CD8-positive, alpha-beta memory T cell (primary cell): Measurements from ENCODE around the gene TMEM247. TPM values are rescaled to one million over a fixed set of nuclear protein-coding genes. Genes with fewer than 3 reads are reported as not detected.
A peak's percentile ranks its signal among the peaks of the same experiment; 100 is the strongest.
"Not testable (repeated sequence)": the region's sequence is repeated elsewhere in the genome, so short reads cannot be mapped to it uniquely, and the experiment has no call there.

Source experiments
- CTCF ChIA-PET: fragments of 350-600 bp; sonication (Branson Sonifier 250); formaldehyde crosslinking; loops from one replicate; lab custom pipeline; 2021; ENCODE audit warnings: antibody characterized with exemption; lab: Charles Lee
- POLR2A ChIA-PET: fragments of 350-600 bp; sonication (Branson Sonifier 250); formaldehyde crosslinking; loops from one replicate; lab custom pipeline; 2021; ENCODE audit warnings: antibody characterized with exemption; lab: Charles Lee
- DNase-seq, 5 donors: peaks; one replicate each; pipeline versions ENCODE4 v3.0.0 to v3.0.0-alpha.2; 2020 to 2022; ENCODE audit warnings: mixed read lengths in 1 of 5
- H3K27ac ChIP-seq: one replicate; pipeline ENCODE4 v1.7.0; 2013; ENCODE audit warnings: low read depth, mild to moderate bottlenecking, low read length, moderate library complexity
- H3K27me3 ChIP-seq: 2 replicates; pipeline ENCODE4 v1.7.0; 2013; ENCODE audit warnings: low read length, mild to moderate bottlenecking; ENCODE audit not compliant: insufficient read depth, poor library complexity, severe bottlenecking
- H3K36me3 ChIP-seq: 2 replicates; pipeline ENCODE4 v1.7.0; 2013; ENCODE audit warnings: mild to moderate bottlenecking, low read length, moderate library complexity; ENCODE audit not compliant: insufficient read depth
- H3K4me1 ChIP-seq: 2 replicates; pipeline ENCODE4 v1.7.0; 2013; ENCODE audit warnings: mild to moderate bottlenecking, low read length, moderate library complexity; ENCODE audit not compliant: insufficient read depth
- H3K4me3 ChIP-seq: 2 replicates; pipeline ENCODE4 v1.7.0; 2013; ENCODE audit warnings: mild to moderate bottlenecking, low read length
- H3K9me3 ChIP-seq: 2 replicates; pipeline ENCODE4 v1.7.0; 2013; ENCODE audit warnings: mild to moderate bottlenecking, low read length
- H3K27ac Mint-ChIP-seq, 8 donors: one replicate each; pipeline ENCODE4 v1.8.0; 2020 to 2021; ENCODE audit warnings: mixed read lengths in 8 of 8, mild to moderate bottlenecking in 6 of 8, inconsistent platforms in 3 of 8, moderate library complexity in 3 of 8
- H3K27me3 Mint-ChIP-seq, 2 donors: one replicate each; pipeline ENCODE4 v1.8.0; 2020 to 2021; ENCODE audit warnings: mixed read lengths in 2 of 2, mild to moderate bottlenecking in 1 of 2, moderate library complexity in 1 of 2
- H3K36me3 Mint-ChIP-seq, 3 donors: one replicate each; pipeline ENCODE4 v1.8.0; 2020 to 2021; ENCODE audit warnings: mixed read lengths in 3 of 3, inconsistent platforms in 1 of 3, mild to moderate bottlenecking in 1 of 3
- H3K4me1 Mint-ChIP-seq, 3 donors: one replicate each; pipeline ENCODE4 v1.8.0; 2020 to 2021; ENCODE audit warnings: mixed read lengths in 3 of 3, inconsistent platforms in 1 of 3, mild to moderate bottlenecking in 1 of 3
- H3K4me3 Mint-ChIP-seq, 7 donors: one replicate each; pipeline ENCODE4 v1.8.0; 2020 to 2021; ENCODE audit warnings: mixed read lengths in 7 of 7, mild to moderate bottlenecking in 6 of 7, moderate library complexity in 4 of 7, inconsistent platforms in 2 of 7
- H3K9me3 Mint-ChIP-seq, 5 donors: one replicate each; pipeline ENCODE4 v1.8.0; 2020 to 2022; ENCODE audit warnings: mixed read lengths in 5 of 5, mild to moderate bottlenecking in 3 of 5, moderate library complexity in 2 of 5, inconsistent platforms in 1 of 5
- polyA plus RNA-seq: library from polyadenylated mRNA; unstranded; fragments of 300-500 nt; fragmentation: Illumina TruSeq; gene quantifications from one replicate; pipeline ENCODE4 v1.2.3, GENCODE V29; 2021
- total RNA-seq, 2 experiments: library from RNA; stranded (reverse); gene quantifications; one replicate each; pipeline ENCODE4 v1.2.3, GENCODE V29; 2021

Gene TMEM247
- total and polyA plus RNA-seq, 3 experiments from 2014 or later: not detected

DNA sequence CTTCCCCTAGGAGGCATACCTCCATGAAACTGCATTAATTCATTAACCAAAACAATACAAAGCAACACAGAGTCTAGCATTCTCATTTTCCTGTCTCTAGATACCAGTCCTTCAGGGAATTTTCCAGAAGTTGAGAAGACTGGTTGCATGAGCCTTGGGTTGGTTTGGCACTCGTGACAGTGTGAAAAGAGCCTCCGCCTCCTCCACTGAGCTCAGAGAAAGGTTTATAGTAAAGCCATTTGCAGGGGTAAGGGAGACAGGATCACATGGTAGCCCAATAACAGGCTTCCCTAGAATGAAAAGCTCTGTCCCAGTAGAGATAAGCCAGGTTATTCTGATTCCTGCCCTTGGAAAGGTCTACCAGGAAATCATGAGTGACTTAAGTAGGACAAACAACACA, 9.7 kb upstream of the TMEM247 start:
- Mint-ChIP-seq H3K27me3 (peaks cover 0 to 11% of the 10 kb centered on the region in 2 donors), H3K4me1 (peaks cover under 1 to 8% (median 3%) of the 10 kb centered on the region in 3 donors), H3K9me3 (peaks cover 2 to 14% (median 3%) of the 10 kb centered on the region in 5 donors), H3K36me3 (no peaks in the 10 kb centered on the region), H3K4me3 (no peak overlapping the region), H3K27ac (no peak overlapping the region)
- ChIA-PET CTCF (interaction anchor here (1.4 to 2.3 kb wide), 2 partner anchors 11 to 180 kb away, joined by 5 to 7 read pairs; no protein-coding TSS in a partner anchor), POLR2A (no interaction called here)
- H3K27ac ChIP-seq: no peak overlapping the region
- no peaks in the 10 kb centered on the region for H3K4me1 ChIP-seq
- DNase-seq: no peak
- no peak overlapping the region for H3K4me3 ChIP-seq
- no peaks in the 10 kb centered on the region for H3K36me3 ChIP-seq
- H3K9me3 ChIP-seq: no peaks in the 10 kb centered on the region
- H3K27me3 ChIP-seq: no peaks in the 10 kb centered on the region

GRCh38 chr2:46470114-46470628, 9.2 kb upstream of the TMEM247 start:
- peaks cover 6 to 19% (median 8%) of the 10 kb centered on the region in 5 donors for H3K9me3 Mint-ChIP-seq

GRCh38 chr2:46471019-46471583, 8.3 kb upstream of the TMEM247 start:
- peaks cover 0 to 5% (median 0%) of the 10 kb centered on the region in 3 donors for H3K36me3 Mint-ChIP-seq
- H3K9me3 Mint-ChIP-seq: peaks cover 8 to 22% (median 9%) of the 10 kb centered on the region in 5 donors
- no peaks in the 10 kb centered on the region for H3K9me3 ChIP-seq
- H3K4me1 Mint-ChIP-seq: peaks cover 0 to 8% (median 3%) of the 10 kb centered on the region in 3 donors
- no peak overlapping the region for H3K4me3 ChIP-seq
- no peak overlapping the region for H3K4me3 Mint-ChIP-seq
- CTCF ChIA-PET: interaction anchor here (0.8 to 2.3 kb wide), 3 partner anchors 9 to 75 kb away, joined by 3 to 5 read pairs (median 3); no protein-coding TSS in a partner anchor
- H3K4me1 ChIP-seq: no peaks in the 10 kb centered on the region
- DNase-seq: no peak
- H3K27ac ChIP-seq: no peak overlapping the region
- no peaks in the 10 kb centered on the region for H3K27me3 ChIP-seq
- H3K27me3 Mint-ChIP-seq: peaks cover 0 to 14% of the 10 kb centered on the region in 2 donors
- POLR2A ChIA-PET: no interaction called here
- H3K27ac Mint-ChIP-seq: no peak overlapping the region
- no peaks in the 10 kb centered on the region for H3K36me3 ChIP-seq

More at GRCh38 chr2:46470114-46470628, 9.2 kb upstream of the TMEM247 start:
- peaks cover 0 to 8% (median 3%) of the 10 kb centered on the region in 3 donors for H3K4me1 Mint-ChIP-seq
- no peak overlapping the region for H3K27ac Mint-ChIP-seq
- H3K36me3 Mint-ChIP-seq: peaks cover 0 to 3% (median 0%) of the 10 kb centered on the region in 3 donors
- Histone ChIP-seq H3K9me3 (no peaks in the 10 kb centered on the region), H3K27me3 (no peaks in the 10 kb centered on the region), H3K27ac (no peak overlapping the region), H3K4me1 (no peaks in the 10 kb centered on the region), H3K4me3 (no peak overlapping the region), H3K36me3 (no peaks in the 10 kb centered on the region)
- ChIA-PET POLR2A (no interaction called here), CTCF (interaction anchor here (0.8 to 2.3 kb wide), 4 partner anchors 8 to 180 kb away, joined by 3 to 7 read pairs (median 4); no protein-coding TSS in a partner anchor)
- peaks cover 0 to 14% of the 10 kb centered on the region in 2 donors for H3K27me3 Mint-ChIP-seq
- no peak overlapping the region for H3K4me3 Mint-ChIP-seq
- DNase-seq: no peak

- H3K36me3 ChIP-seq: no peaks in the 10 kb centered on the region
- no peak overlapping the region for H3K4me3 Mint-ChIP-seq
- H3K4me3 ChIP-seq: no peak overlapping the region
- no peak overlapping the region for H3K27ac ChIP-seq
- CTCF ChIA-PET: no interaction called here
- H3K9me3 Mint-ChIP-seq: peaks cover 8 to 27% (median 10%) of the 10 kb centered on the region in 5 donors
- H3K9me3 ChIP-seq: no peaks in the 10 kb centered on the region
- H3K4me1 ChIP-seq: no peaks in the 10 kb centered on the region
- peak overlapping the region in 1 of 8 donors; percentile 11 for H3K27ac Mint-ChIP-seq
- peaks cover 0 to 9% (median 0%) of the 10 kb centered on the region in 3 donors for H3K36me3 Mint-ChIP-seq
- peaks cover 0 to 17% of the 10 kb centered on the region in 2 donors for H3K27me3 Mint-ChIP-seq
- POLR2A ChIA-PET: no interaction called here
- H3K4me1 Mint-ChIP-seq: peaks cover 2 to 11% (median 6%) of the 10 kb centered on the region in 3 donors
- no peak for DNase-seq
- no peaks in the 10 kb centered on the region for H3K27me3 ChIP-seq
These were observed 7.7 kb upstream of the TMEM247 start for GRCh38 chr2:46471697-46472096.

DNA sequence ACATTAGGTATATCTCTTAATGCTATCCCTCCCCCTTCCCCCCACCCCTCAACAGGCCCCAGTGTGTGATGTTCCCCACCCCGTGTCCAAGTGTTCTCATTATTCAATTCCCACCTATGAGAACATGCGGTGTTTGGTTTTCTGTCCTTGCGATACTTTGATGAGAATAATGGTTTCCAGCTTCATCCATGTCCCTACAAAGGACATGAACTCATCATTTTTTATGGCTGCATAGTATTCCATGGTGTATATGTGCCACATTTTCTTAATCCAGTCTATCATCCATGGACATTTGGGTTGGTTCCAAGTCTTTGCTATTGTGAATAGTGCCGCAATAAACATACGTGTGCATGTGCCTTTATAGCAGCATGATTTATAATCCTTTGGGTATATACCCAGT, 7.2 kb upstream of the TMEM247 start:
- POLR2A ChIA-PET, H3K4me1 ChIP-seq, H3K4me3 ChIP-seq, H3K27ac ChIP-seq, H3K27ac Mint-ChIP-seq, H3K36me3 ChIP-seq, H3K27me3 ChIP-seq, H3K4me3 Mint-ChIP-seq, CTCF ChIA-PET, DNase-seq, H3K9me3 ChIP-seq: not testable (repeated sequence)
- Mint-ChIP-seq H3K36me3 (peaks cover 0 to 14% (median 0%) of the 10 kb centered on the region in 3 donors), H3K4me1 (peaks cover 7 to 15% (median 10%) of the 10 kb centered on the region in 3 donors), H3K9me3 (peaks cover 8 to 31% (median 10%) of the 10 kb centered on the region in 5 donors), H3K27me3 (peaks cover 0 to 17% of the 10 kb centered on the region in 2 donors)

DNA sequence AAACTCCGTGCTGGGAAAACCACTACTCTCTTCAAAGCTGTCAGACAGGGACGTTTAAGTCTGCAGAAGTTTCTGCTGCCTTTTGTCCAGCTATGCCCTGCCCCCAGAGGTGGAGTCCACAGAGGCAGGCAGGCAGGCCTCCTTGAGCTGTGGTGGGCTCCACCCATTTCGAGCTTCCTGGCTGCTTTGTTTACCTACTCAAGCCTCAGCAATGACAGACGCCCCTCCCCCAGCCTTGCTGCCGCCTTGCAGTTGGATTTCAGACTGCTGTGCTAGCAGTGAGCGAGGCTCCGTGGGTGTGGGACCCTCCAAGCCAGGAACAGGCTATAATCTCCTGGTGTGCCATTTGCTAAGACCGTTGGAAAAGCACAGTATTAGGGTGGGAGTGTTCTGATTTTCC, 1.9 kb upstream of the TMEM247 start:
- DNase-seq: peak in 3 of 5 donors; percentile 26 to 57 (median 27)
- H3K27me3 Mint-ChIP-seq: peaks cover 5 to 20% of the 10 kb centered on the region in 2 donors
- CTCF ChIA-PET: interaction anchor here (1.0 kb wide), 1 partner anchor 80 kb away, joined by 3 read pairs; no protein-coding TSS in a partner anchor

GRCh38 chr2:46477925-46478324, 1.4 kb upstream of the TMEM247 start:
- peak overlapping the region in 4 of 8 donors; percentile 14 to 51 (median 17) for H3K27ac Mint-ChIP-seq
- POLR2A ChIA-PET: no interaction called here

More for the DNA sequence above, 1.9 kb upstream of the TMEM247 start:
- Mint-ChIP-seq H3K4me3 (peak overlapping the region in 6 of 7 donors; percentile 50 to 75 (median 61)), H3K4me1 (peaks cover 23 to 27% (median 27%) of the 10 kb centered on the region in 3 donors), H3K36me3 (peaks cover 0 to 28% (median 0%) of the 10 kb centered on the region in 3 donors), H3K9me3 (peaks cover 8 to 31% (median 10%) of the 10 kb centered on the region in 5 donors), H3K27ac (peak overlapping the region in 5 of 8 donors; percentile 17 to 51 (median 34))
- H3K9me3 ChIP-seq, H3K27ac ChIP-seq, H3K4me3 ChIP-seq, H3K36me3 ChIP-seq, POLR2A ChIA-PET, H3K27me3 ChIP-seq: not testable (repeated sequence)
- H3K4me1 ChIP-seq: peaks cover 11% of the 10 kb centered on the region

GRCh38 chr2:46480562-46480961, 1.2 kb downstream of the TMEM247 start:
- peaks cover 8 to 9% of the 10 kb centered on the region in 2 donors for H3K27me3 Mint-ChIP-seq
- peaks cover 11% of the 10 kb centered on the region for H3K4me1 ChIP-seq
- H3K9me3 Mint-ChIP-seq: peaks cover 0 to 10% (median 2%) of the 10 kb centered on the region in 5 donors
- peaks cover 23 to 27% (median 27%) of the 10 kb centered on the region in 3 donors for H3K4me1 Mint-ChIP-seq
- no peaks in the 10 kb centered on the region for H3K27me3 ChIP-seq
- H3K9me3 ChIP-seq: no peaks in the 10 kb centered on the region
- H3K36me3 Mint-ChIP-seq: peaks cover 0 to 23% (median 0%) of the 10 kb centered on the region in 3 donors
- no peak overlapping the region for H3K4me3 Mint-ChIP-seq
- ChIA-PET CTCF (interaction anchor here (0.8 to 2.1 kb wide), 2 partner anchors 11 to 127 kb away, joined by 3 to 5 read pairs; no protein-coding TSS in a partner anchor), POLR2A (no interaction called here)
- no peak overlapping the region for H3K27ac Mint-ChIP-seq
- no peak overlapping the region for H3K27ac ChIP-seq
- H3K4me3 ChIP-seq: no peak overlapping the region
- DNase-seq: no peak
- no peaks in the 10 kb centered on the region for H3K36me3 ChIP-seq

More at GRCh38 chr2:46477925-46478324, 1.4 kb upstream of the TMEM247 start:
- CTCF ChIA-PET: no interaction called here
- Mint-ChIP-seq H3K36me3 (peaks cover 0 to 28% (median 0%) of the 10 kb centered on the region in 3 donors), H3K27me3 (peaks cover 5 to 20% of the 10 kb centered on the region in 2 donors), H3K4me3 (peak overlapping the region in 4 of 7 donors; percentile 39 to 62 (median 55)), H3K4me1 (peaks cover 23 to 27% (median 27%) of the 10 kb centered on the region in 3 donors), H3K9me3 (peaks cover 8 to 31% (median 10%) of the 10 kb centered on the region in 5 donors)
- Histone ChIP-seq H3K4me1 (peaks cover 11% of the 10 kb centered on the region), H3K27me3 (no peaks in the 10 kb centered on the region), H3K36me3 (no peaks in the 10 kb centered on the region), H3K27ac (no peak overlapping the region), H3K9me3 (no peaks in the 10 kb centered on the region), H3K4me3 (no peak overlapping the region)
- DNase-seq: no peak
